ENCODE data around the gene CEP78.

DNA sequence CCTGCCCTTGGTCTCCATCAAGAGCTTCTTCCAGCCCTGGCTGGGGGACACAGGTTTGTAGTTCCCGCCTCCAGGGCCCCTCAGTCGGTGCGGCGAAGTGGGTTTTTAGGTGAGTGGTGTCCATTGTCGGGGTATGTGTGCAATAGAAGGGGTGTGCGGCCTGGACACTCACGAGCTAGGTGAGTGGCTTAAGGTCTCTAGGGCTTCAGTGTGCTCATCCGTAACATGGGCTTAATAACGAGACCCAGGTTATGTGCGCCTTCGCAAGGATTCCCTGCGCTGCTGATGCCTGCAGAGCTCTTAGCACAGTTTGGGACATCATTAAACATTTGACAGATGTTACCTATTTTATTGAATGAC is 656 bp downstream of the CEP78 start:
- TF ChIP-seq CTCF (IDR thresholded peaks at IDR 0.05) (no peak), POLR2A (IDR thresholded peaks at IDR 0.05) (no peak)

All from body of pancreas (tissue), 4 donors.